Activated CD8-positive, alpha-beta T cell treated with anti-CD3 and anti-CD28 coated beads for 36 hours (primary cell): ENCODE data around the gene JTB. TPM values are rescaled to one million over a fixed set of nuclear protein-coding genes. Genes with fewer than 3 reads are reported as not detected.

Experiments used
- ATAC-seq: fragments of 200-7000 bp; cut with Tn5 transposase; one replicate; pipeline ENCODE4 v1.10.0; 2021; ENCODE audit warnings: mild to moderate bottlenecking, moderate library complexity
- CTCF ChIA-PET: fragments of 350-600 bp; sonication (Branson Sonifier 250); formaldehyde crosslinking; loops from one replicate; lab custom pipeline; 2021; ENCODE audit warnings: antibody characterized with exemption; lab: Charles Lee
- POLR2A ChIA-PET: fragments of 350-600 bp; sonication (Branson Sonifier 250); formaldehyde crosslinking; loops from one replicate; lab custom pipeline; 2021; ENCODE audit warnings: antibody characterized with exemption; lab: Charles Lee
- DNase-seq: peaks from one replicate; pipeline ENCODE4 v3.0.0-alpha.2; 2020
- H3K27ac Mint-ChIP-seq: one replicate; pipeline ENCODE4 v1.8.0; 2021; ENCODE audit warnings: mild to moderate bottlenecking, mixed read lengths
- H3K27me3 Mint-ChIP-seq: one replicate; pipeline ENCODE4 v1.8.0; 2021; ENCODE audit warnings: mixed read lengths
- H3K36me3 Mint-ChIP-seq: one replicate; pipeline ENCODE4 v1.8.0; 2021; ENCODE audit warnings: low read depth, mixed read lengths
- H3K4me1 Mint-ChIP-seq: one replicate; pipeline ENCODE4 v1.8.0; 2021; ENCODE audit warnings: low read depth, mixed read lengths
- H3K4me3 Mint-ChIP-seq: one replicate; pipeline ENCODE4 v1.8.0; 2021; ENCODE audit warnings: mild to moderate bottlenecking, moderate library complexity, mixed read lengths
- H3K9me3 Mint-ChIP-seq: one replicate; pipeline ENCODE4 v1.8.0; 2021; ENCODE audit warnings: mixed read lengths
- intact Hi-C: fragments of 100-400 bp; cut with micrococcal nuclease; formaldehyde crosslinking; loops from one replicate; pipeline ENCODE4 v1.10.0; 2022
- total RNA-seq, 2 experiments: library from RNA; stranded (reverse); gene quantifications; one replicate each; pipeline ENCODE4 v1.2.3, GENCODE V29; 2021
- TF ChIP-seq, protein P1 (sequence below): fragments of 200-600 bp; IDR thresholded peaks from one replicate; pipeline ENCODE4 v1.8.0; 2022; ENCODE audit warnings: antibody characterized with exemption, mild to moderate bottlenecking

The JTB gene
- total RNA-seq, 2 experiments from 2014 or later = 151 to 153 TPM

- DNase-seq (no peak), ATAC-seq (no peak)
- intact Hi-C loops = no loop called here
- CTCF ChIA-PET = no interaction called here
- peaks cover 37% of the 10 kb centered on the region for H3K36me3 Mint-ChIP-seq
- H3K9me3 Mint-ChIP-seq = no peaks in the 10 kb centered on the region
- no peak overlapping the region for H3K4me3 Mint-ChIP-seq
- H3K4me1 Mint-ChIP-seq = peaks cover 7% of the 10 kb centered on the region
- no peak overlapping the region for H3K27ac Mint-ChIP-seq
- POLR2A ChIA-PET = interaction anchor here (3.5 kb wide), 1 partner anchor 11 kb away, joined by 13 read pairs; the partner anchor contains the start of gene GATAD2B
- TF ChIP-seq, protein P1, sequence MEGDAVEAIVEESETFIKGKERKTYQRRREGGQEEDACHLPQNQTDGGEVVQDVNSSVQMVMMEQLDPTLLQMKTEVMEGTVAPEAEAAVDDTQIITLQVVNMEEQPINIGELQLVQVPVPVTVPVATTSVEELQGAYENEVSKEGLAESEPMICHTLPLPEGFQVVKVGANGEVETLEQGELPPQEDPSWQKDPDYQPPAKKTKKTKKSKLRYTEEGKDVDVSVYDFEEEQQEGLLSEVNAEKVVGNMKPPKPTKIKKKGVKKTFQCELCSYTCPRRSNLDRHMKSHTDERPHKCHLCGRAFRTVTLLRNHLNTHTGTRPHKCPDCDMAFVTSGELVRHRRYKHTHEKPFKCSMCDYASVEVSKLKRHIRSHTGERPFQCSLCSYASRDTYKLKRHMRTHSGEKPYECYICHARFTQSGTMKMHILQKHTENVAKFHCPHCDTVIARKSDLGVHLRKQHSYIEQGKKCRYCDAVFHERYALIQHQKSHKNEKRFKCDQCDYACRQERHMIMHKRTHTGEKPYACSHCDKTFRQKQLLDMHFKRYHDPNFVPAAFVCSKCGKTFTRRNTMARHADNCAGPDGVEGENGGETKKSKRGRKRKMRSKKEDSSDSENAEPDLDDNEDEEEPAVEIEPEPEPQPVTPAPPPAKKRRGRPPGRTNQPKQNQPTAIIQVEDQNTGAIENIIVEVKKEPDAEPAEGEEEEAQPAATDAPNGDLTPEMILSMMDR = no peak
- H3K27me3 Mint-ChIP-seq = no peaks in the 10 kb centered on the region
Observed at GRCh38 chr1:153933430-153933829, 44.0 kb downstream of the JTB start.

- DNase-seq = no peak
- H3K4me3 Mint-ChIP-seq = no peak overlapping the region
- intact Hi-C loops = no loop called here
- H3K36me3 Mint-ChIP-seq = peaks cover 32% of the 10 kb centered on the region
- H3K9me3 Mint-ChIP-seq = no peaks in the 10 kb centered on the region
- H3K27me3 Mint-ChIP-seq = no peaks in the 10 kb centered on the region
- peak overlapping the region; percentile 34 for H3K27ac Mint-ChIP-seq
- peaks cover 12% of the 10 kb centered on the region for H3K4me1 Mint-ChIP-seq
- TF ChIP-seq, protein P1 = no peak
- POLR2A ChIA-PET = interaction anchor here (0.7 to 3.5 kb wide), 2 partner anchors 10 to 44 kb away, joined by 3 to 13 read pairs; partner anchors contain the start of gene GATAD2B
- ATAC-seq = no peak
- CTCF ChIA-PET = no interaction called here
Observed at GRCh38 chr1:153932156-153933131, 45.0 kb downstream of the JTB start.

DNA sequence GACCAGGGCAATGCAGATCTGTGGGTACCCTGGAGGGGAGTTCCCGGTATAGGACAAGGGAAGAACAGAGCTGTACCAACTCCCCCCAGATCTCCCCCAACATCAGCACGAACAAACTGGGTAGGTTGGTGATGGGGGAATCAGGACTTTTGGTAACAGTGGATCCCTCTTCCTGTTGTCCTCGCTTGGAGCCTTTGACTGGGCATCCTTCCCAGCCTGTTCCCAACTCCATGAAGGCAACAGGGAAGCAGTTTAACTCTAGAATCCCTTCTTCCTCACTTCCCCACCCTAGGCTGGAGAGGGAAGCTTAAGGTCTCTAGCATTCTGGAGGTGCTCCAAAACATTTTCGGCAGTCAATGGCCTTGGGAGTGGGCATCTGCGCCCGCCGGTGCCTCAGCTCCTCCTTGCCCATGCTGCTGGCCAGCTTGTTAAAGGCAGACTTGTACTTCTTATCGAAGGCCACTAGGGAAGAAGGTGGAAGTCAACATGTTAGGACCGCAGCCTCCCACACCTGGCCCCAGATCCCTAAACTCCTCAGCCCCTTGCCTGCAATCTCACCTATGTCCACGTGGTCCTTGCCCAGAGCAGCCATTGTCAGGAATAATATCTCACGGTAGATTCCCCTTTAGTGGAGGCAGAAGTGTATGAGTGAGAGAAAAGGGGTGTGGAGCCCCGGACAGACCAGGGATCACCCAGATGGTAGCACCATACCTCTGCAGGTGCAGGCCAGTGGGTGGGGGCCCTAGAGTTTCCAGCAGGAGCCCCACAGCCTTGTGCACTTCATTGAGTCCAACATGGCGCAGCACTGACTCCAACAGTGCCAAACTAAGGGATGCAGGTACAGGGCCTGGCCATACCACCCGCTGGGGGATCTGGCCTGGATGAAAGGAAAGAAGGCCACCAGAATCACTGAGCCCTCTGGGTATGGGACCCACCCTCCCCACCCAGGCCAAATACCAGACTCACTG is 47.2 kb downstream of the JTB start:
- H3K27ac Mint-ChIP-seq = peak overlapping the region; percentile 59
- TF ChIP-seq, protein P1 = no peak
- ChIA-PET POLR2A (interaction anchor here (0.6 to 3.5 kb wide), 7 partner anchors 8 to 19 kb away, joined by 3 to 13 read pairs (median 3); partner anchors contain the start of genes DENND4B and GATAD2B), CTCF (interaction anchor here (0.8 to 2.4 kb wide), 3 partner anchors 16 to 56 kb away, joined by 3 to 10 read pairs (median 3); partner anchors contain the start of genes DENND4B and RAB13)
- DNase-seq (no peak), ATAC-seq (no peak)
- peaks cover 12% of the 10 kb centered on the region for H3K4me1 Mint-ChIP-seq
- no peaks in the 10 kb centered on the region for H3K27me3 Mint-ChIP-seq
- H3K4me3 Mint-ChIP-seq = no peak overlapping the region
- H3K9me3 Mint-ChIP-seq = no peaks in the 10 kb centered on the region
- intact Hi-C loops = no loop called here
- H3K36me3 Mint-ChIP-seq = peaks cover 17% of the 10 kb centered on the region

DNA sequence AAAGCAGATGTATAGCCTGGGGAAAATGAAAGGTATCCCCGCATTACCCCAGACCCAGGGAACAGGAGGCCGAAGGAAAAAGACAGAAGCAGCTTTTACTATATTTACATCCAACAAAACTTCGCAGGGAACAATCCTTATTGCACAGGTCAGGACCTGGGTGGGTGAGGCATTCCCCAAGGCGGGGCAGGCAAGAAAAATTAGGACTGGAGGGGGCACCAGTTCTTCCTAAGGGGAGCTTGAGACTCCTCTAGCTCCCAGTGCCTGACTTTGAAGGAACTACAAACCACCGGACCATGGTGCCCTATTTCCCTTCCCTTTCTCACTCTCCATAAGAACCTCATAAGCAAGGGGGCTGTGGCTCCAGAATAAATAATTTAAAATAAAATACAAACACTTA is 48.0 kb downstream of the JTB start:
- Mint-ChIP-seq H3K36me3 (peaks cover 11% of the 10 kb centered on the region), H3K4me3 (no peak overlapping the region), H3K4me1 (peaks cover 12% of the 10 kb centered on the region), H3K27ac (peak overlapping the region; percentile 74), H3K9me3 (no peaks in the 10 kb centered on the region), H3K27me3 (no peaks in the 10 kb centered on the region)
- ATAC-seq = no peak
- DNase-seq = no peak
- intact Hi-C loops = no loop called here
- TF ChIP-seq, protein P1 = no peak
- POLR2A ChIA-PET = interaction anchor here (0.9 to 2.1 kb wide), 6 partner anchors 10 to 61 kb away, joined by 3 to 20 read pairs (median 6); partner anchors contain the start of genes DENND4B and RPS27
- CTCF ChIA-PET = interaction anchor here (1.1 to 2.4 kb wide), 3 partner anchors 17 to 58 kb away, joined by 3 to 10 read pairs (median 5); partner anchors contain the start of genes DENND4B and RAB13
